ENCODE data around the gene NMD3.

DNA sequence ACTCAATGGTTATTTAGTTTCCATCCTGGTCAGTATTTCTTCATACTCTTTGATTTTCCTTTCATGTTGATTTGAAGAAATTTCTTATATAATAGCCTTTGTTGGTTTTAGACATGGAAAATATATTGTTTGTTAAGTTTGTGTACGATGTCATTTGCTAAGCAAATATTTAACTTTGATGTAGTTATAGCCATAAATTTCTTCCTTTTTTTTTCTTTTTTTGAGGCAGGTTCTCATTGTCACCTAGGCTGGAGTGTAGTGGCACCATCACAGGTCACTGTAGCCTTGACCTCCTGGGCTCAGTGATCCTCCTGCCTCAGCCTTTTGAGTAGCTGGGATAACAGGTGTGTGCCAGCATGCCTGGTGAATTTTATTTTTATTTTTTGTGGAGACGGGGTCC, 51.4 kb downstream of the NMD3 start:
- TF ChIP-seq CTCF (IDR thresholded peaks at IDR 0.05; ENCODE audit: insufficient read depth, low read length, poor library complexity, severe bottlenecking) (no peak), EZH2phosphoT487 (conservative IDR thresholded peaks at IDR 0.05; ENCODE audit: low read length) (no peak)
